Testis (tissue), 3 donors: Measurements from ENCODE around the gene GATA5. TPM values are rescaled to one million over a fixed set of nuclear protein-coding genes. Genes with fewer than 3 reads are reported as not detected.

Experiments
- DNase-seq: peaks from one replicate; pipeline ENCODE4 v3.0.0-alpha.2; 2019
- H3K27ac ChIP-seq, 2 donors: fragments of 200-600 bp; sonication (generic); one replicate each; pipeline ENCODE4 v1.5.1; 2019
- H3K27me3 ChIP-seq: fragments of 200-600 bp; sonication (generic); one replicate; pipeline ENCODE4 v1.5.1; 2019
- H3K36me3 ChIP-seq: fragments of 200-600 bp; sonication (generic); one replicate; pipeline ENCODE4 v1.5.1; 2017; ENCODE audit warnings: low read depth; ENCODE audit errors: missing control alignments
- H3K4me1 ChIP-seq: fragments of 200-600 bp; sonication (generic); one replicate; pipeline ENCODE4 v1.5.1; 2019
- H3K4me3 ChIP-seq, 2 donors: fragments of 200-600 bp; sonication (generic); one replicate each; pipeline ENCODE4 v1.5.1; 2017 to 2019
- H3K9me3 ChIP-seq: fragments of 200-600 bp; sonication (generic); one replicate; pipeline ENCODE4 v1.5.1; 2017
- POLR2A ChIP-seq: fragments of 450-650 bp; IDR thresholded peaks from one replicate; pipeline ENCODE4 v1.6.1; 2017; ENCODE audit warnings: antibody characterized with exemption, mild to moderate bottlenecking, moderate library complexity
- WGBS, 2 donors: methylation state at CpG; one replicate each; pipeline ENCODE4 v1.1.5; 2018; 5-methylcytosine and 5-hydroxymethylcytosine counted together
- intact Hi-C: fragments of 100-400 bp; cut with DNase I; formaldehyde crosslinking; loops from one replicate; pipeline ENCODE4 v1.15.1; 2023; ENCODE audit warnings: low total_unique reads
- polyA plus RNA-seq: library from polyadenylated mRNA; stranded (reverse); fragments of 350-450 nt; fragmentation: Illumina TruSeq; extraction: RNeasy Lipid Tissue Mini Kit (QIAGEN cat#74804); gene quantifications from one replicate; pipeline ENCODE4 v1.2.3, GENCODE V29; 2014; ENCODE audit warnings: low read depth, low replicate concordance; ENCODE audit not compliant: insufficient read depth
- total RNA-seq, 2 donors: library from RNA; depleted of rRNA; stranded (reverse); fragments of >200 nt; gene quantifications; one replicate each; pipeline ENCODE4 v1.2.3, GENCODE V29; 2016
- TF ChIP-seq, protein P1 (sequence below), 3 experiments: fragments of 450-650 bp in 2 of 3; fragments of 200-600 bp in 1 of 3; sonication (generic) in 1 of 3; IDR thresholded peaks; one replicate each; pipeline ENCODE4 v1.5.1; 2016 to 2019; ENCODE audit warnings: antibody characterized with exemption in 3 of 3, mild to moderate bottlenecking in 2 of 3, moderate library complexity in 1 of 3

Gene GATA5
- total and polyA plus RNA-seq, 3 donors from 2014 or later: 19.0 to 70.6 (median 54.5) TPM

DNA sequence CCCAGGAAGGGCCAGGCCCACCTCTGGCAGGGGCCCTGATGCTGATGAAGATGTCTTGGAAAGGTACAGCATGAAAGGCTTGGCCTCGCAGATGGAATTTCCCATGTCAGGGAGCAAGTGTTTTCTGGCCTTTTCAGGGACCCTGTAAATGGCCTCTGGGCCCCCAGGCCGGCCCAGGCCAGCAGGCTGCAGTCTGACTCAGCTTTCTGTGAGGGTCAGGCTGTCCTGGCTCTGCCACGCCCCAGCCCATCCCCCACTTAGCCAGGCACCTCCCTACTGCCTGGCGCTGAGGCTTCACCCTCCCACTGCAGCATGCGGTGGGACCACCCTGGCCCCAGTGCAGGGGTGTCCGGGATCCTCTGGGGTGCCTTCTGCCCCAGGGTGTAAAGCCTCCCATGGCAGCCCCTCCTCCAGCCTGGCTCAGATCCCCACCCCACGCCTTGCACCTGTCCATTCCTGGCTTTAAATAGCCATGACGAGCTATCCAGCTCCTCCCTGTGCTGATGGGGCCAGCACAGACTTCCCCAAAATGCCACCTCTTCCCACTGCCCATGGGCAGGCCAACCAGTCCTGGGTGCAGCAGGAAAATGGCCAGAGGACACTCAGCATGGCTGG is 35.6 kb upstream of the GATA5 start:
- Histone ChIP-seq H3K36me3 (no peaks in the 10 kb centered on the region), H3K9me3 (no peaks in the 10 kb centered on the region), H3K4me1 (no peaks in the 10 kb centered on the region), H3K4me3 (no peak overlapping the region), H3K27ac (no peak overlapping the region), H3K27me3 (no peaks in the 10 kb centered on the region)
- intact Hi-C loops: no loop called here
- no peak for TF ChIP-seq POLR2A
- TF ChIP-seq, protein P1, sequence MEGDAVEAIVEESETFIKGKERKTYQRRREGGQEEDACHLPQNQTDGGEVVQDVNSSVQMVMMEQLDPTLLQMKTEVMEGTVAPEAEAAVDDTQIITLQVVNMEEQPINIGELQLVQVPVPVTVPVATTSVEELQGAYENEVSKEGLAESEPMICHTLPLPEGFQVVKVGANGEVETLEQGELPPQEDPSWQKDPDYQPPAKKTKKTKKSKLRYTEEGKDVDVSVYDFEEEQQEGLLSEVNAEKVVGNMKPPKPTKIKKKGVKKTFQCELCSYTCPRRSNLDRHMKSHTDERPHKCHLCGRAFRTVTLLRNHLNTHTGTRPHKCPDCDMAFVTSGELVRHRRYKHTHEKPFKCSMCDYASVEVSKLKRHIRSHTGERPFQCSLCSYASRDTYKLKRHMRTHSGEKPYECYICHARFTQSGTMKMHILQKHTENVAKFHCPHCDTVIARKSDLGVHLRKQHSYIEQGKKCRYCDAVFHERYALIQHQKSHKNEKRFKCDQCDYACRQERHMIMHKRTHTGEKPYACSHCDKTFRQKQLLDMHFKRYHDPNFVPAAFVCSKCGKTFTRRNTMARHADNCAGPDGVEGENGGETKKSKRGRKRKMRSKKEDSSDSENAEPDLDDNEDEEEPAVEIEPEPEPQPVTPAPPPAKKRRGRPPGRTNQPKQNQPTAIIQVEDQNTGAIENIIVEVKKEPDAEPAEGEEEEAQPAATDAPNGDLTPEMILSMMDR (IDR thresholded peaks at IDR 0.05): no peak
- WGBS, 2 donors: 73 to 81% methylated on average over 3 to 8 of the region's 8 CpGs
- no peak for DNase-seq

DNA sequence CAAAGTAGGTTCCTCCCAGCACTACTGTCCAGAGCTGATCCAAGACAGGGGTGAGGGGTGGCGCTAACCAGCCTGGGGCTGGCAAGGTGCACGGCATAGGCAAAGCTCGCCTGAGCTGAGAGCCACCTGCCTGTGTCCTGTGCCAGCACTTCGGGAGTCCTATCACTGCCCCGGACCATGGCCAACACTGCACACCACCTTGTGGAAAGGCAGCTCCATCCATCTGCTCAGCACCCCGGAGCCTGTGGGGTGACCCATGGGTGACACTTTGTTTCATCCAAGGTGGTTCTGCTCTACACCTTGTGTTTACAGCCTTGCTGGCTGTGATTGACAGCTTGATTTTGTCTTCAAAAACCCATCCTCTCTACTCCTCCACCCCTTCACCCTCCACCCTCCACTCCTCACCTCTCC is 32.9 kb upstream of the GATA5 start:
- H3K4me1 ChIP-seq: no peaks in the 10 kb centered on the region
- no peaks in the 10 kb centered on the region for H3K36me3 ChIP-seq
- H3K27me3 ChIP-seq: no peaks in the 10 kb centered on the region
- WGBS, 2 donors: 84 to 87% methylated on average over 4 to 6 of the region's 6 CpGs
- no peak for DNase-seq
- no peak overlapping the region for H3K27ac ChIP-seq
- no peak overlapping the region for H3K4me3 ChIP-seq
- intact Hi-C loops: loop anchor here (10.0 kb wide), 1 partner anchor 276 kb away; no protein-coding TSS in a partner anchor
- H3K9me3 ChIP-seq: no peaks in the 10 kb centered on the region
- TF ChIP-seq POLR2A: no peak
- TF ChIP-seq, protein P1 (IDR thresholded peaks at IDR 0.05): no peak

DNA sequence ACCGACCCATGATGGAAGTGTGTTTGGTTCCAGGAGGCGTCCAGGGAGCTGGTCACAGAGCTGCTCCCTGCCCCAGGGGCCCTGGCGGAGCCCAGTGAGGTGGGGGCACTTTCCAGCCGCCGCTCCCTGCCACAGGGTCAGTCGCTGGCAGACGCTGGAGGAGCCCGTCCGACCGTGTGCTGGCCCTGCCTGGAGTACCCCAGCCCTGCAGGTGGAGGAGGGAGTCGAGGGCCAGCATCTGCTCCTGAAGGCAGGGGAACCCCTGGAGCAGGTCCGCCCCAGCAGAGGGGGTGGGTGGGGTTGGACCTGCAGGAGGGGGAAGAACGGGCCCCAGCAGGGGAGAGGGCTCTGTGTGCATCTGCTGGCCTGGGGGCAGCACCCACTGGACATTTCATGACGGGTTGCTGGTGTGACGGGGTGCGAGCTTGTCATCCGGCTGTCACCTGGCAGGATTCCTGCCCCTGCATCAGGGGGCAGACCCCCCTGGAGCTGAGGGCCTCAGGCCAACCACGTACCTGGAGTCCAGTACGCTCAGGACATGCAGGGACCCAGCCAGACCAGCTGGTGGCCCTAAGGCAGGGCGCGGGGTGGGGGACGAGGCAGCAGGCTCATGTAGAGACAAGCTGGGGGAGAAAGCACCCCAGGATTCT is 32.3 kb upstream of the GATA5 start:
- Histone ChIP-seq H3K27ac (no peak overlapping the region), H3K9me3 (no peaks in the 10 kb centered on the region), H3K4me3 (no peak overlapping the region), H3K4me1 (no peaks in the 10 kb centered on the region), H3K27me3 (no peaks in the 10 kb centered on the region), H3K36me3 (no peaks in the 10 kb centered on the region)
- TF ChIP-seq, protein P1 (IDR thresholded peaks at IDR 0.05): no peak
- no peak for TF ChIP-seq POLR2A
- 90 to 91% methylated on average over 4 to 22 of the region's 22 CpGs for WGBS, 2 donors
- DNase-seq: no peak
- intact Hi-C loops: loop anchor here (10.0 kb wide), 1 partner anchor 277 kb away; no protein-coding TSS in a partner anchor

DNA sequence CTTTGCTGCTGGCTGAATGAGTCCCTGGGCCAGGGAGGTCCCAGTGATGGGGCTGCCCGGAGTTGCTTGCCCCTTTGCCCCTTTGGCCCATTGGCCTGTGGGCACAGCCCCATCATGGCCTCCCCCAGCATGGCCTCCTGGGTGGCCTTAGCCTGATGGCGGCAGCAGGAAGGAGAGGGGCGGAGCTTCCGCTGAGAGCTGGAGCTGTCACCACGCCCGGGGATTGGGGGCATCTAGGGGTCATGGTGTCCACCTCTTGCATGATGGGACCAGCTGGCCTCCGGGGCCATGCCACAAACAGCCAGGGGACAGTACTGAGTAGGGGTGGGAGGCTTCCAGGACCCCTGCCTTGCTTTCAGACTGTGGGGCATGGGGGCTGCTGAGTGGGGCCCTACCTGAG is 31.5 kb upstream of the GATA5 start:
- no peak for TF ChIP-seq POLR2A
- TF ChIP-seq, protein P1 (IDR thresholded peaks at IDR 0.05): no peak
- no peak overlapping the region for H3K4me3 ChIP-seq
- H3K9me3 ChIP-seq: no peaks in the 10 kb centered on the region
- no peak for DNase-seq
- intact Hi-C loops: loop anchor here (10.0 kb wide), 1 partner anchor 277 kb away; no protein-coding TSS in a partner anchor
- WGBS, 2 donors: 73 to 80% methylated on average over 4 to 7 of the region's 7 CpGs
- no peaks in the 10 kb centered on the region for H3K4me1 ChIP-seq
- H3K27me3 ChIP-seq: no peaks in the 10 kb centered on the region
- no peaks in the 10 kb centered on the region for H3K36me3 ChIP-seq
- no peak overlapping the region for H3K27ac ChIP-seq
